ENCODE results near the gene LIPE. TPM values are rescaled to one million over a fixed set of nuclear protein-coding genes. Genes with fewer than 3 reads are reported as not detected.
A peak's percentile ranks its signal among the peaks of the same experiment; 100 is the strongest.
"Not testable (repeated sequence)": the region's sequence is repeated elsewhere in the genome, so short reads cannot be mapped to it uniquely, and the experiment has no call there.

LIPE gene, protein sequence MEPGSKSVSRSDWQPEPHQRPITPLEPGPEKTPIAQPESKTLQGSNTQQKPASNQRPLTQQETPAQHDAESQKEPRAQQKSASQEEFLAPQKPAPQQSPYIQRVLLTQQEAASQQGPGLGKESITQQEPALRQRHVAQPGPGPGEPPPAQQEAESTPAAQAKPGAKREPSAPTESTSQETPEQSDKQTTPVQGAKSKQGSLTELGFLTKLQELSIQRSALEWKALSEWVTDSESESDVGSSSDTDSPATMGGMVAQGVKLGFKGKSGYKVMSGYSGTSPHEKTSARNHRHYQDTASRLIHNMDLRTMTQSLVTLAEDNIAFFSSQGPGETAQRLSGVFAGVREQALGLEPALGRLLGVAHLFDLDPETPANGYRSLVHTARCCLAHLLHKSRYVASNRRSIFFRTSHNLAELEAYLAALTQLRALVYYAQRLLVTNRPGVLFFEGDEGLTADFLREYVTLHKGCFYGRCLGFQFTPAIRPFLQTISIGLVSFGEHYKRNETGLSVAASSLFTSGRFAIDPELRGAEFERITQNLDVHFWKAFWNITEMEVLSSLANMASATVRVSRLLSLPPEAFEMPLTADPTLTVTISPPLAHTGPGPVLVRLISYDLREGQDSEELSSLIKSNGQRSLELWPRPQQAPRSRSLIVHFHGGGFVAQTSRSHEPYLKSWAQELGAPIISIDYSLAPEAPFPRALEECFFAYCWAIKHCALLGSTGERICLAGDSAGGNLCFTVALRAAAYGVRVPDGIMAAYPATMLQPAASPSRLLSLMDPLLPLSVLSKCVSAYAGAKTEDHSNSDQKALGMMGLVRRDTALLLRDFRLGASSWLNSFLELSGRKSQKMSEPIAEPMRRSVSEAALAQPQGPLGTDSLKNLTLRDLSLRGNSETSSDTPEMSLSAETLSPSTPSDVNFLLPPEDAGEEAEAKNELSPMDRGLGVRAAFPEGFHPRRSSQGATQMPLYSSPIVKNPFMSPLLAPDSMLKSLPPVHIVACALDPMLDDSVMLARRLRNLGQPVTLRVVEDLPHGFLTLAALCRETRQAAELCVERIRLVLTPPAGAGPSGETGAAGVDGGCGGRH
- 1.5 and 3.7 TPM in 2 replicates for total RNA-seq
- polyA plus RNA-seq (2012) = 1.8 TPM

- peak; percentile 18 for DNase-seq (ENCODE audit: low read depth)
These were observed at the start of gene LIPE for GRCh38 chr19:42427313-42427712. Gene LIPE (minus strand): TSS chr19:42427388. CDS start chr19:42427149, 239 bp downstream.

GRCh38 chr19:42475366-42475765 is 48.2 kb upstream of the LIPE start:
- no peak for DNase-seq (ENCODE audit: low read depth)

DNA sequence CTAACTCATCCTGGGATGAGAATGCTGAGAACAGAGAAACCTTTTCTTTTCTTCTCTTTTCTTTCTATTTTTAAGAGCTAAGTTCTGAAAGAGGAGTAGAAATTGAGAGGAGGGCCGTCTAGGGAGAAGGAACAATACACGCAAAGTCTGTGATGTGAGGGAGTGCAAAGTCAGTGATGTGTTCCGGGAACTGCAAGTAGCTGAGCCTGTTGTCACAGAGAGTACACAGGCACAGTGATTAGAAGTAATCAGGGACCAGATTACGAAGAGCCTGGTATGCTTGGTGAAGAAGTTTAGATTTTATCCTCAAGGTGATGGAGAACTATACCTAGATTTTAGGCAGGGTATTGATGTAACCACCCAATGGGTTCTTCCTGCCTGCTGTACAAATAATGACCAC is 47.6 kb upstream of the LIPE start:
- DNase-seq (ENCODE audit: low read depth) = no peak

GRCh38 chr19:42473686-42474085 is 46.5 kb upstream of the LIPE start:
- no peak for DNase-seq (ENCODE audit: low read depth)

DNA sequence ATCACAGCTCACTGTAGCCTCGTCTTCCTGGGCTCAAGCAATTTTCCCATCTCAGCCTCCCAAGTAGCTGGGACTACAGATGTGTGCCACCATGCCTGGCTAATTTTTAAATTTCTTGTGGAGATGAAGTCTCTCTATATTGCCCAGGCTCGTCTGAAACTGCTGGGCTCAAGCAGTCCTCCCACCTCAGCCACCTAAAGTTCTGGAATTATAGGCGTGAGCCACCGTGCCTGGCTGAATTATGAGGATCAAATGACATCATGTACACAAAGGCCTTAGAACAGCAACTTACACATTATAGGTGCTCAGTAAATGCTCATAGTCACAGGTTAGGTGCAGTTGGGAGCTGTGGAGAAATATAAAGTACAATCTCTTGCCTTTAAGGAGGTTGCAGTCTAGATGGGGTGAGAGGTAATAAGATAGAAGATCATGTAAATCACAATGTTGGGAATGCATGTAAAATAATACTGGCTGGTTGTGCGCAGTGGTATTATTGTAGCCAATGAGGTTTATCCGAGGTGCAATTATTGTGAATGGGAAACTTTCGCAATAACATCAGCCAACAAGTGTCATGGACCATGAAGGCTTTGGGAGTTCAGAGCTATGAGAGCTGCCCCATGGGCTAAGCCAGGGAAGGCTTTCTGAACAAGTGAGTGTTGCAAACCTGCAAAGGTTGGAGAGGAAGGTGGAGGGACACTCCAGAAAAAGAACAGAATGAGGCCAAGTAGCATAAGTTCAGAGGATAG is 45.4 kb upstream of the LIPE start:
- no peak for DNase-seq (ENCODE audit: low read depth)

- peak; percentile 85 for DNase-seq (ENCODE audit: low read depth)
These were observed 44.5 kb upstream of the LIPE start for GRCh38 chr19:42471554-42472249.

DNA sequence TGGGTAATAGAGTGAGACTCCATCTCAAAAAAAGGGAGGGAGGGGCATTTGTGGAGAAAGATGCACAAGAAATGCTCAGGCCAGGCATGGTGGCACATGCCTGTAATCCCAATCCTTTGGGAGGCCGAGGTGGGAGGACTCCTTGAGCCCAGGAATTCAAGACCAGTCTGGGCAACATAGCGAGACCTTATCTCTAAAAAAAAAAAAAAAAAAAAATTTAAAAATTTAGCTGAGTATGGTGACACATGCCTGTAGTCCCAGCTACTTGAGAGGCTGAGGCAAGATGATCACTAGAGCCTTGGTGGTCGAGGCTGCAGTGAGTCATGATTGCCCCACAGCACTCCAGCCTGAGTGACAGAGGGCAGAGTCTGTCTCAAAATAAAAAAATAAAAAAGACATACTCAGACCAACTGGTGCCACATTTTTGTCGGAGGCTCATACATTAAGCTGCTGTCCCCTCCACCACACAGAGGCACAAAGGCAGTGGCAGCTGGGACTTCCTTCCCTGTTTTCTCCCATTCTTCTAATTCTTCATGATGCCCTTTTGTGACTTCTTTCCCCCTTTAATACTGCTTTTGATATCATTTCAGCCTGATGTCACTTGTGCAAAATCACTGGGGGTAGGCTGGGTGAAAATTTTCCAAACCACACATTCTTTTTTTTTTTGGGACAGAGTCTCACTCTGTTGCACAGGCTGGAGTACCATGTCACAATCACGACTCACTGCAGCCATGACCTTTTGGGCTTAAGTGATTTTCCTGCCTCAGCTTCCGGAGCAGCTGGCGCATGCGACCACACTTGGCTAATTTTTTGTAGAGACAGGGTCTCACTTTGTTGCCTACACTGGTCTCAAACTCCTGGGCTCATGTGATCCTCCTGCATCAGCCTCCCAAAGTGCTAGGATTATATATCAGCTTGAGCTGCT is 42.4 kb upstream of the LIPE start:
- DNase-seq (ENCODE audit: low read depth) = peak; percentile 25

- peak; percentile 91 for DNase-seq (ENCODE audit: low read depth)
These were observed 41.1 kb upstream of the LIPE start for GRCh38 chr19:42468273-42468796.

- DNase-seq (ENCODE audit: low read depth) = no peak
These were observed 40.1 kb upstream of the LIPE start for GRCh38 chr19:42467183-42467760.

- DNase-seq (ENCODE audit: low read depth) = no peak
These were observed 39.5 kb upstream of the LIPE start for GRCh38 chr19:42466521-42467182.

GRCh38 chr19:42465827-42466280 is 38.7 kb upstream of the LIPE start:
- DNase-seq (ENCODE audit: low read depth) = no peak

DNA sequence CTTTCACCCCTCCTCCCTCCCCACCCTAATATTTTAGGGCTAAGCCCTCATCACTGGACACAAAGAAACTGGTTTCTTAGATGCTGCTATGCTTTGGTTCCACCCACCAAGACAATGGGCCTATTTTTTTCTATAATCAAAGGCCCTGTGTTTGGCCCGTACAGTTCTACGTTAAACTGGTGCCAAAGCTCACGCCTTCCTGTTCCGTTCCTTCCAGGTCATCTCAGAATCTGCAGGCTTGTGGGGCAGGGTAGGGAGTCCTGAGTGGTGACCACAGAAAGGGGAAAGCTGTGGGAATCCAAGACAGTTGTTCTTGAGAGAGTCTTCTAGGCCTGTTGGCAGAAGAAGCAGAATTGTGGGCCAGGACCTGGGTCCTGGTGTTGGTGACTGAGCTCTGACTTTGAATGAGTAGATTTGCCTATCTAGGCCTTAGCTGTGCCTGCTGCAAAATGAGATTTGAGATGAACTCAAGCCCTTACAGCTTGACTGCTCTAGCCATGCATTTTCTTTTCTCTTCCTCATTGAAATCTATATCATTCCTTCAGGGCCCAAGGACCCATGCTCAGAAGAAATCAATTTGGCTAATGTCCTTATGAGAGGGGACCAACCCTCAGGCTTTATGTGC is 34.6 kb upstream of the LIPE start:
- no peak for DNase-seq (ENCODE audit: low read depth)

- not testable (repeated sequence) for DNase-seq (ENCODE audit: low read depth)
These were observed 34.0 kb upstream of the LIPE start for GRCh38 chr19:42461231-42461630.

DNA sequence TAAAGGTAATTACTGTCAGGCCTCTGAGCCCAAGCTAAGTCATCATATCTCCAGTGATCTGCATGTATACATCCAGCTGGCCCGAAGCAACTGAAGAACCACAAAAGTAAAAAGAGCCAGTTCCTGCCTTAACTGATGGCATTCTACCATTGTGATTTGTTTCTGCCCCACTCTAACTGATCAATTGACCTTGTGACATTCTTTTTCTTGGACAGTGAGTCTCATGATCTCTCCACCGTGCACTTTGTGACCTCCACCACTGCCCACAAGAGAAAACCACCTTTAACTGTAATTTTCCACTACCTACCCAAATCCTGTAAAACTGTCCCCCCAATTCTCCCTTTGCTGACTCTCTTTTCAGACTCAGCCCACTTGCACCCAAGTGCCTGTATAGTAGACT is 32.7 kb upstream of the LIPE start:
- DNase-seq (ENCODE audit: low read depth) = no peak

- DNase-seq (ENCODE audit: low read depth) = no peak
These were observed 28.5 kb upstream of the LIPE start for GRCh38 chr19:42455621-42456081.

DNA sequence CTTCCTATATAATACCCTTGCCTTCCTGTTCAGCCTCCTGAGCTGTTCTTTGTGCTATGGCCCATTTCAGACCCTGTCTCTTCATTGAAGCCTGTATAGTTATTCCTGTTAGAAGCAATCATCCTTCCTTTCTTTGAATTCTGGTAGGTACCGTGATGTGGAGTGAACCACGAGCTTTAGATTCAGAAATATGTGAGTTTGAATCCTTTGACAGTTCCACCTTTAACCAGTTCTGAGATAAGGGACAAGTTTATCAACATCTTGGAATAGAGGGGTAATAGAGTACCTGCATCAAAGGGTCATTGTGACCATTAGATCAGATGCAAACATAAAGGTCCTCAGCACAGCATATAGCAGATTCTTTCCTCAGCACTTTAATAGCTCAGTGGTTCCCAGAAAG is 27.9 kb upstream of the LIPE start:
- DNase-seq (ENCODE audit: low read depth) = no peak

- DNase-seq (ENCODE audit: low read depth) = no peak
These were observed 25.4 kb upstream of the LIPE start for GRCh38 chr19:42452590-42452989.

All from myocyte (in vitro differentiated cells).